Measurements from ENCODE around the gene PPIL4.

DNA sequence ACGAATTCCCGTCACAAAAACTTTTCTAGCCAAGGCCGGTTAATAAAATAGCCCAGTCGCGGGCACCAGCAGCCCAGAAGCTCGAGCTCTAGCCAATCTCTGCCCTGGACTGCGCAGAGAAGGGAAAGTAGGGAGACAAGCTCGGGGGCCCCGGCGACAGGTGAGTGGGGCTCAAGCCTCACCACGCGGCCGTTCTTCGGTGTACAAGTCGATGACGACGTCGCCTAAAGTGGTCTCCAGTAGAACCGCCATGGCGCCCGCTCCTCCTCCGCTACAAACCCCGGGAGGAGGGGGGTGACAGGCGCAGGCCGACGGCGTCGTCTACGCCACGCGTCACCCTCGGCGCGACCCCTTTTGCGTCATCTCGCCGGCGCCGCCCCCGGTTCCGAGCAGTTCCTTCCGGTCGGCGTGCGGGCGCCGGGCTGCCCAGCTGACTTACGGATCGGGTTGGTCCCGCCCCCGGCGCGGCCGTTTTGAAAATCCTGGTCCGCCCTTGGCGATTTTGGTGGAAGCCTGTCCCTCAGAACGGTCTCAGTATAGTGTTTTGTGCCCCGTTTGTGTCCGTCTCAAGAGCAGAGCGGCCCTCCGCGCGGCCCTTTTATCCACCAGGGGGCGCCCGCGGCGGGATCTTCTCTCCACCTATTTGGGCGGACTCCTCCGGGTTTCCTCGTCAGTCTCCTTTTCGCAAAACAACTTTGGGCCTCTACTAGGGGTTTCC lies at the start of gene PPIL4:
- TF ChIP-seq, protein P1, sequence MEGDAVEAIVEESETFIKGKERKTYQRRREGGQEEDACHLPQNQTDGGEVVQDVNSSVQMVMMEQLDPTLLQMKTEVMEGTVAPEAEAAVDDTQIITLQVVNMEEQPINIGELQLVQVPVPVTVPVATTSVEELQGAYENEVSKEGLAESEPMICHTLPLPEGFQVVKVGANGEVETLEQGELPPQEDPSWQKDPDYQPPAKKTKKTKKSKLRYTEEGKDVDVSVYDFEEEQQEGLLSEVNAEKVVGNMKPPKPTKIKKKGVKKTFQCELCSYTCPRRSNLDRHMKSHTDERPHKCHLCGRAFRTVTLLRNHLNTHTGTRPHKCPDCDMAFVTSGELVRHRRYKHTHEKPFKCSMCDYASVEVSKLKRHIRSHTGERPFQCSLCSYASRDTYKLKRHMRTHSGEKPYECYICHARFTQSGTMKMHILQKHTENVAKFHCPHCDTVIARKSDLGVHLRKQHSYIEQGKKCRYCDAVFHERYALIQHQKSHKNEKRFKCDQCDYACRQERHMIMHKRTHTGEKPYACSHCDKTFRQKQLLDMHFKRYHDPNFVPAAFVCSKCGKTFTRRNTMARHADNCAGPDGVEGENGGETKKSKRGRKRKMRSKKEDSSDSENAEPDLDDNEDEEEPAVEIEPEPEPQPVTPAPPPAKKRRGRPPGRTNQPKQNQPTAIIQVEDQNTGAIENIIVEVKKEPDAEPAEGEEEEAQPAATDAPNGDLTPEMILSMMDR (IDR thresholded peaks at IDR 0.05): peak; percentile 83
- TF ChIP-seq EZH2 (IDR thresholded peaks at IDR 0.05; ENCODE audit: borderline replicate concordance, insufficient read depth, low read depth, low read length, poor library complexity, severe bottlenecking): no peak

All from B cell (primary cell).